Stimulated activated CD4-positive, alpha-beta T cell treated with anti-CD3 and anti-CD28 coated beads, TNF-alpha, amount 100 ng/mL, for 4 hours (primary cell): ENCODE results near the gene KCTD16.

Experiments used
- DNase-seq, 3 experiments: peaks; one replicate each; pipeline ENCODE4 v3.0.0-alpha.2; 2020; ENCODE audit warnings: low read depth in 3 of 3

The KCTD16 gene

GRCh38 chr5:144333336-144333920 is 162.8 kb downstream of the KCTD16 start:
- no peak for DNase-seq

GRCh38 chr5:144335561-144335960 is 164.9 kb downstream of the KCTD16 start:
- DNase-seq = no peak

DNA sequence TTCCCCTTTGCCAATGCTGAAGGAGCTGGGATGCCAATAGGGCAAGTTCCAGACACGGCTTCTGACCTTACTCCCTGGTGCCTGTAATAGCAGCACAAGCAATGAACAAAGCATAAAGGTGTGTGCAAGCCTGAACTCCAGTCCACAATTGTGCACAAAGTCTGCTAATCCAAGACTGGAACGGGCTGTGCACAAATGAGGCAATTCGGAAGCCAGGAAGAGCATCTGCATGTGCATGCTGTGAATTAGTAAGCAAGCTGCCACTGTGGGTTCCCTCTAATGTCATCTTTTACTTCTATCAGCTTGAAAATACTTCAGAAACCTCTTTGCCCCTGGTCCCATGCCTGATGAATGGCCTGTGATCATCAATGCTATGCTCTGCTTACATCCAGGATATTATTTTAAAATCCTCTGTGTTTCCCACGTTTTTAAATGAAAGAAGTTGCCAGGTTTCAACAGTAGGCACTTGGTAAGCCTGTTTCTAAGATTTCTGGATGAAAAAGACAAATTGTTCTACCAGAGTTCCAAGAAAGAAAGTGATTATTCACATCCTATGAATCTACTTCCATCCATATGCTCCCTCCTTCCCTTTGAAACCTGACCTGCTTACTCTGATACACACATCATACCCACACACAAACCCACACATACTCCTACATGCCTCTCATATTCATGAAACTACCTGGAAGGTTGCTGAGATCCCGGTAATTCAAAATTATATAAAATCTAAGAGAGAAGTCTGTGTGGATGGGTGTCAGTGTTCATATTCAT is 165.7 kb downstream of the KCTD16 start:
- no peak for DNase-seq

GRCh38 chr5:144352330-144352729 is 181.7 kb downstream of the KCTD16 start:
- no peak for DNase-seq

DNA sequence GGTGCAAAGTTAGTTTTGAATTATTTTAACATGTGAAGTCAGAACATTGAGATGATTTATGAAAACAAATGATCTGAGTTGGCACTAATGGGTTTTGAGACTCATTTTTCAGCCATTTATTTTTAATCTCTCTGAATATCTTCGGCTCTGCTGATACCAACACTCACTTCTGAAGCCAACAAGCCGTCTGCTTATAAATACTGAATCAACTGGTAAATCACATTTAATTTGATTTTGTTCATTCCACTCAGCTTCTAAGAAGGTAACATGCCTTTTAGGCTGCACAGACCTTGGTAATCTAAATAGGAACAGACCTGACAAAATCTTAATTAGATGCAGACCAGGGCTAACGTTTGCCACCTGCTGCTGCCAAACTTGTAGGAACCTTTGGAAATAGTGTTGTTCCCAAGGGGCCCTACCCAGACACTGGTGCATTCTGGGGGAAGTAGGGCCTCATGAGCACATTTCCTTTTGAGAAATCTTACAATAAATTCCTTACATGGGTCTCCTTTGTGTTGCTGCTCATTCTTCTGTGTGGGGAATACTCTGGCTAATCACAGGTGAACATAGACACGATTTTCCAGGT is 182.2 kb downstream of the KCTD16 start:
- DNase-seq = no peak

DNA sequence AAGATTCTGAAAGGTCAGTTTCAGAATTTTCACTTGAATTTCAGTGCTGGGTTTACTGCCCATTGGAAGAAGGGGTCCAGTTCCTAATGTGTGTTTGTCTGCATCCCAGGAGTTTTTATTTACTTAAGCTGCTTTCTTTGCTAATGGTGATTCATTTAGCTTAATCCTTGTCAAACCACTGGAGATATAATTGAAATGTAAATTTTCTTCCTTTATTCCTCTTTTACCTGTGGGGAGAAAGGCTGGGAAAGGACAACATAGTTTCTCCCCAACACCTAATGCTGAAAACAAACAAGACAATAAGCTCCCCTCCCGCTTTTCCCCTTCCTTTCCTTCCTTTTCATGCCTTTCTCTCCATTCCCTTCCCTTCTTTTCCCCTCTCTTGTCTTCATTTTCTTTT is 185.8 kb downstream of the KCTD16 start:
- no peak for DNase-seq

GRCh38 chr5:144361406-144361805 is 190.7 kb downstream of the KCTD16 start:
- no peak for DNase-seq

- no peak for DNase-seq
These were observed 195.2 kb downstream of the KCTD16 start for GRCh38 chr5:144365885-144366284.

DNA sequence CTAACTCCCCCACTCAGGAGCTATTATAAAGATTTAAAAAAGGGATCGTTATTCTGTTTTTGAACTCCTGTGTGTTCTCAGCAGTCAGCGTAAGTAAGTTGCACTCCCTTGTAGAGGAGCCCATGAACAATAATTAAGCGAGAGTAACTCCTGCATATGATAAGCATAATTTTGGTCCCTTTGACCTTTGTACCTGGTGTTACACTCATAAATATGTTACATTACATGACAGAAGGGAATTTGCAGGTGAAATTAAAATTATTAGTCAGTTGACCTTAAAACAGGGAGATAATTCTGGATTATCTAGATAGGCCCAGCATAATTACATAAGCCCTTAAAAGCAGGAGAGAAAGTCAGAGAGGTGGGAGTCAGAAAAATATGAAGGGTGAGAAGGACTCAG is 197.3 kb downstream of the KCTD16 start:
- DNase-seq = no peak

DNA sequence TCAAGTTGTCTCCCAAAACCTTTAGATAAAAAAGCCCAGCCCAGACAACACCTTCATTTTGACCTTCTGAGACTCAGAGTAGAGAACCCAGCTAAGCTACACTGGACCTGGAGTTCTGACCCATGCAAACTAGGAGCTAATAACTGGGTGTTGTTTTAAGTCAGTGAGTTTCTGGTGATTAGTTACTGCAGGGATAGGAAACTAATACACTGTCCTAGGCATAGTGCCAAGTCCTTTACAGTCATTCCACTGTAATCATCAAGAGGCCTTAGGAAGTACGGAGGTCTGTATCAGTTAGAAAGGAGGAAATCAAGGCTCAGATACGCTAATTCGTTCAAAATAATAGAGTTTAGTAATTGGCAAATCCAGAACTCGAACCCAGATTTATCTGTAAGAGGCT is 197.9 kb downstream of the KCTD16 start:
- no peak for DNase-seq

DNA sequence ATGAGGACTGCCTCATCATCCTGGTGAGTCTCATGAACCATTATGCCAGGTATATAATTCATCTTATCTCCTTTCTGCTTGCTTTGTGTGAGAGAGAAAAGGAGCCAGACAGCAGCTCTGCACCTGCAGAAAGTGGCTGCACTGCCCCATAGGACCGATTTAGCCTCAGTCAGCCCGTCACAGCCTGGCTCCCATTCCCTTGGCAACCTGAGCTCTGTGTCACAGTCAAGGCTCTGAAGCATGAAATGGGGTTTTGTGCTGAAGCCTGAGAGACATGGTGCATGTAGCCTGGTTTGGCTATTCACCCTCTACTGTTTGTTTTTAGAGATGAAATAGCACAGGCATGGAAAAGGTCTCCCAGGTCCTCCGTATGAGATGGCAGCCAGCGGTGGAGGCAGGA is 198.3 kb downstream of the KCTD16 start:
- no peak for DNase-seq

DNA sequence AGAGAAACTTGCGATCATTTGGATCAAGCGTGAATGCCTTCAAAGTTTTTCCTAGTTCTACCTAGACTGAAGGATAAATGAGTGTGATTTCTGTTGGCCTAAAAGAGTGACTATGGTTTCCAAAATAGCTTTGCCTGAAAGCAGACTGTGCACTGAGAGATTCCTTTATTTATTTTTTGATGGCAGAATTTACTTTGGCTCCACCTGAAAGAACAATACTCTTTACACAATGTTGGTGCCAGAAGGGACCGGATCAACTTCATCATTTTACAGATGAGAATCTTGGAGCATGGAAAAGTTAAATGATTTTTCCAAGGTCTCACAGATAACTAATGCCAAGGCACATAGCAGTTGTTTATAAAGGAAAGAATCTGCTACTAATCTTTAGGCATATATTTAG is 199.6 kb downstream of the KCTD16 start:
- no peak for DNase-seq

DNA sequence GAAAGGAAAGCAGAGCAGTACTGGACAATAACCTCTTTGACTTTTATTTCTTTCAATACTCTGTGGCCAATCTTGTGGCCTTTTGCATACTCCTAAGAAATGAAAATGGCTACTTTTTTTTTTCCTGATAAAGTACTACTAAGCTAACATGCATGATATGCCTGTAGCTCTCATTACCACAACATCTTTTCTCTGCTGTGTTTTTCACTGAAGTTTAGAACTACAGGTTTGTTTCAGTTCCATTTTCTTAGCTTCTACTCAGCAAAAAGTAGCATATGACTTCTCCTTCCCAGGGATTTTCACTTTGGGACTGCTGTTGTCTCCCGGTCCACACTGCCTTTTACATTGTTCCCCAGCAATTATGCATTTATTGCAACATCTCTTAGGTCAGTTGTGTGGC is 204.0 kb downstream of the KCTD16 start:
- no peak for DNase-seq

DNA sequence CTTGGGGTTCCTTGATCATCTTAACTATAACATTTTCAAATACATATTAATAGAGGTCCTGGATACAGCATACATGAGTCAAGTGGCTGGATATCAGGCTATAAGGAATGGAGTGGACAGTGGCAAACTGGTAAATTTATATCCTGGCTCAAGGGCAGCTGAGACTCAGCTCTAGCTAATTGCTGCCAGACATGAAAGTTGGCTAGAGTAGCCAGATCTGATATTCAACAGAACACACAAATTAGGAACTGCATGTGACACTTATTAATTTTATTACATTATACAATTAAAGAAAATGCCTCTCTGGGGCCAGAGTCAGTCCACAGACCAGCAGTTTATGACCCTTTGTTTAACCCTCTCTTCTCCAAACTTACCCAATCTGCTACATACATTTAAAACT is 206.5 kb downstream of the KCTD16 start:
- no peak for DNase-seq

DNA sequence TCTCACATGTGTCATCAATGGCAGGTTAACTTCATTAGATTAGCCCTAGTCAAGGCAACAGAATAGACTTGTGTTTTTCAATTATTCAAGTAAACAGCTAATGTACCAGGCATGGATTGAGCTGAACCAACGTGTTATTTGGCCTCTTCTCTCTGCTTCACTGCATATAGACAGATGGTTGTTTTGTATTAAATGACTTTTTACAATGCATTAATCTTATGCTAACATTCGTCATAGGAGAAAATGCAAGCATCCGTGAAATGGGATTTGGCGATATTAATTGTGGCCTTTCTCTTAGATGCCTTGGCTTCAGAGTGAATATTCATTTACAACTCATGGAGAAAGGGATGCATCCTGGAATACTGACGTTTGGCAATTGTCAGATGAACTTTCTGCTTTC is 208.0 kb downstream of the KCTD16 start:
- no peak for DNase-seq

DNA sequence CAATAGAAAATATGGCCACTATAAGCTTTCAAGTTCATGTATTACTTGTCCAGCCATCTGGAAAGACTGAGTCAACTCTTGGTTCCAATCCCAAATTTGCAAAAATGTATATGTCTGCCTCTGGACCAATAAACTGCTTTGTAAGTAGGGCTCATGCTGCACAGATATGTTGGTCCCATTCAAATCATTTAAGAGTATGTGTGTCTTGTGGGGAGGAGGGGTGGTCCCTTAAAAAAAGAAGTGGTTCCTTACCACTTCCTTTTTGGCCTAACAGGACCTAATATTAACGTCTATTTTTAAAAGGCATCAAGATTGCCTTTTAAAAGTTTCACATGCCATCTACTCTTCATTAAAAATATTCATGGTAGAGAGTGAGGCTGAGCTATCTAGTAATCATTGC is 214.9 kb downstream of the KCTD16 start:
- DNase-seq = no peak

DNA sequence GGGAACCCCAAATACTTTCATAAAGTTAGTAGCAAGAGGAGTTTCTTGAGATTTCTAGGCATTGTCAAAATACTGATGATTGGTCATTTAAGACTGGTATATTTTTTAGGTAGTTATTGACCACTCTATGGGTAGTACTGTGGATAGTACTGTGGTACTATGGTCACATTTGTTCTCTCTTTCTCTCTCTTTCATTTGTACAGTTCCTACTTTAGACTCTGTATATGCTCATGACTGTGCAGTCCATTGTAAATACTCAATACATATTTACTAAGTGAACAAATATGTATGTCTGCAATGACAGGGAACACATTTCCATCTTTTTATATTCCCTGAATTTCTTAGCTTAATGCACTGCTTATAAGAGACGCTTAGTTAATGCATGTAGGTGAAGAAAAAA is 215.6 kb downstream of the KCTD16 start:
- DNase-seq = no peak

GRCh38 chr5:144390133-144390532 is 219.5 kb downstream of the KCTD16 start:
- no peak for DNase-seq

DNA sequence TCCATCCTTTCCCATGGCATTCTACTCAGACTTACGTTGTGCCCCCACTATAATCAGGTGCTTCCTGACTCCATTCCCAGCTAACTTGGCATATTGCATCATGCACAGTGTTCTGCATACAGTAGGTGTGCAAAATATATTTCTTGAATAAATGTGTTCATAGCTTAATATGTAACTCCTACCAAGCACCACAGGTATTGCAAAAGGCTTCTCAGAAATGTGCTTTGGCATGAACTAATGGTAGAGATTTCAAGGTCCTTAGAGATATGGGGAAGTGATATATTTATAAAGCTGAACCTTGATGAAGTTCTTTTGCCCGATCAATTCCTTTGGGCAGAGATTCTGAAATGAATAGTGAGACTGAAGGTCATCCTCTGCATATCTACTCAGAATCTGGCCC is 220.4 kb downstream of the KCTD16 start:
- no peak for DNase-seq

DNA sequence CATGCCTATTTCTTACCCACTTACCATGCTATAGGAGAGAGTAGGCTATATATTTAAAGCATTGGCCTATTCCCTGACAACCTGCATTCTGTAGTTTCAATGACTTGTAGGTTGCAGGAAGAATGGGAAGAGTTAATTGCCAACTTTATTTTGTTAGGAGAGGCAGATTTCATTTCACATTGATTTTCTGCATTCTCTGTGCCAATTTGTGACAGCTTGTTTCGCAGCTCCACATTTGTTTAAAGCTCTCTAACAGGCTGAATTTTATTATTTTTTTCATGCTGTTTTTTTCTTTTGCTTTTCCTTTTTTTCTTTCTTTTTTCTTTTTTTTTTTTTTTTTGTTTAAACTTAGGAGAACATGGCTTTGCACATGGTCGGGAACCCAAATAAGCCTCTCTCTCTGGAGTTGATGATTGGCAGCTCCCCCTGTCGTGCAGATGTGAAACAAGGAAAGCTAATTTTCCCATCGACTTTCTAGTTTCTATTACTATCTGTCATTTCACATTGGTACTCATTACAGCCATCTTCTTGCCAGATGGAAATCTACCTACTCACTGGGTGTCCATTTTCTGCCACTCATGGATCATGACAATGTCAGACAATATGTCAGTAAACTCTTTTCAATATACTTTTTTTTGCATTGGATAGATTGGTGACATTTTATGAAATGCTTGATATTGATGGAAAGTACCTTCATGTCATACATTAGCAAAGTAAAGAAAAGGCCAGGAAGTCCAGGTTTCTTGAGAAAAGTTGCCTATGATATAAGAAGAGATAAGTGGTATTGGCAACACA is 223.2 kb downstream of the KCTD16 start:
- no peak for DNase-seq

DNA sequence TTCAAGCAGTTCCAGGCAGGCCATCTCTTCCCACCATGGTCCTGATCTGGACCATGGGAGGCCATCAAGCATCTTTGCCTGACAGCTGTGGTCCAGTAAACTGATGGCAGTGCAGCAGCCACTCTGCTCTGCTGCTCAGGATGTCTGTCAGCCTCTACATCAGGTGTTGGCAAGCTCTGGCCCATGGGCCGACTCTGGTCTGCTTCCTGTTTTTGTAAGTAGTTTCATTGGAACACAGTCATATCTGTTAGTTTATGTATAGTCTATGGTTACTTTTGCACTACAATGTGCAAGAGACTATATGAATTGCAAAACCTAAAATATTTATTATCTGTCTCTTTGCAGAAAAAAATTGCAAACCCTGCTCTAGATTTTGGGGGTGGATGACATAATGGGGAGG is 225.0 kb downstream of the KCTD16 start:
- no peak for DNase-seq

- no peak for DNase-seq
These were observed 232.4 kb downstream of the KCTD16 start for GRCh38 chr5:144403058-144403457.
